Activated naive CD8-positive, alpha-beta T cell treated with anti-CD3 and anti-CD28 coated beads, Interleukin-2, amount 10 ng/mL, durations not matched to agents 7 days and 5 days (primary cell): ENCODE data around the gene BBS2. TPM values are rescaled to one million over a fixed set of nuclear protein-coding genes. Genes with fewer than 3 reads are reported as not detected.
"Not testable (repeated sequence)": the region's sequence is repeated elsewhere in the genome, so short reads cannot be mapped to it uniquely, and the experiment has no call there.

Source experiments
- ATAC-seq: fragments of 150-1000 bp; cut with Tn5 transposase; one replicate; pipeline ENCODE4 v1.10.0; 2021; ENCODE audit warnings: low read depth, moderate library complexity
- POLR2A ChIA-PET: fragments of 350-600 bp; sonication (Branson Sonifier 250); formaldehyde crosslinking; loops from one replicate; lab custom pipeline; 2021; ENCODE audit warnings: antibody characterized with exemption; lab: Charles Lee
- DNase-seq: peaks from one replicate; pipeline ENCODE4 v3.0.0; 2021
- H3K27ac Mint-ChIP-seq: one replicate; pipeline ENCODE4 v1.8.0; 2022; ENCODE audit warnings: mild to moderate bottlenecking, mixed read lengths
- H3K27me3 Mint-ChIP-seq: one replicate; pipeline ENCODE4 v1.8.0; 2022; ENCODE audit warnings: mild to moderate bottlenecking, moderate library complexity, mixed read lengths
- H3K36me3 Mint-ChIP-seq: one replicate; pipeline ENCODE4 v1.8.0; 2021; ENCODE audit warnings: mild to moderate bottlenecking, mixed read lengths
- H3K4me1 Mint-ChIP-seq: one replicate; pipeline ENCODE4 v1.8.0; 2021; ENCODE audit warnings: mixed read lengths
- H3K4me3 Mint-ChIP-seq: one replicate; pipeline ENCODE4 v1.8.0; 2022; ENCODE audit warnings: mild to moderate bottlenecking, moderate library complexity, mixed read lengths
- H3K9me3 Mint-ChIP-seq: one replicate; pipeline ENCODE4 v1.8.0; 2021; ENCODE audit warnings: mixed read lengths
- total RNA-seq, 2 experiments: library from RNA; stranded (reverse); gene quantifications; one replicate each; pipeline ENCODE4 v1.2.3, GENCODE V29; 2021

The BBS2 gene
- total RNA-seq, 2 experiments from 2014 or later: 38.2 to 41.5 TPM

GRCh38 chr16:56513091-56513490 is 6.7 kb downstream of the BBS2 start:
- Mint-ChIP-seq H3K27ac (no peak overlapping the region), H3K4me3 (no peak overlapping the region), H3K36me3 (peaks cover 6% of the 10 kb centered on the region), H3K27me3 (no peaks in the 10 kb centered on the region), H3K9me3 (no peaks in the 10 kb centered on the region), H3K4me1 (peaks cover 5% of the 10 kb centered on the region)
- no peak for DNase-seq
- POLR2A ChIA-PET: no interaction called here
- no peak for ATAC-seq

DNA sequence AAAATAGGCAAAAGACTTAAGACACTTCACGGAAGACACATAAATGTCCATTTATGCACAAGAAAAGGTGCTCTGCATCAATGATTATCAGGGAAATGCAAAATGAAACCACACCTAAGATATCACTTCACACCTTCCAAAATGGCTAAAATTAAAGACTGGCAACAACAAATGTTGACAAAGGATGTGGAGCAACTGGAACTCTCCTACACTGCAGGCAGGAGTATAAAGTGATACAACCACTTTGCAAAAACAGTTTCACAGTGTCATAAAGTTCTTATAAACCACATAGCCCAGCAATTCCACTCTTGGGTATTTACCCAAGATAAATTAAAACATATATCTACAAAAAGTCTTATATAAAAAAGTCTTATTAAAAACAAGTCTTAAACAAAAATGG is 7.8 kb downstream of the BBS2 start:
- peaks cover 5% of the 10 kb centered on the region for H3K4me1 Mint-ChIP-seq
- no peaks in the 10 kb centered on the region for H3K9me3 Mint-ChIP-seq

GRCh38 chr16:56510544-56510943 is 9.3 kb downstream of the BBS2 start:
- POLR2A ChIA-PET: no interaction called here
- H3K27me3 Mint-ChIP-seq: no peaks in the 10 kb centered on the region
- H3K4me3 Mint-ChIP-seq: no peak overlapping the region
- peaks cover 6% of the 10 kb centered on the region for H3K36me3 Mint-ChIP-seq
- ATAC-seq: no peak
- peaks cover 5% of the 10 kb centered on the region for H3K4me1 Mint-ChIP-seq
- H3K27ac Mint-ChIP-seq: no peak overlapping the region
- DNase-seq: no peak
- no peaks in the 10 kb centered on the region for H3K9me3 Mint-ChIP-seq

More for the DNA sequence above, 7.8 kb downstream of the BBS2 start:
- H3K4me3 Mint-ChIP-seq: no peak overlapping the region
- H3K27ac Mint-ChIP-seq: no peak overlapping the region
- POLR2A ChIA-PET: no interaction called here
- no peak for DNase-seq
- peaks cover 6% of the 10 kb centered on the region for H3K36me3 Mint-ChIP-seq
- H3K27me3 Mint-ChIP-seq: no peaks in the 10 kb centered on the region
- no peak for ATAC-seq

DNA sequence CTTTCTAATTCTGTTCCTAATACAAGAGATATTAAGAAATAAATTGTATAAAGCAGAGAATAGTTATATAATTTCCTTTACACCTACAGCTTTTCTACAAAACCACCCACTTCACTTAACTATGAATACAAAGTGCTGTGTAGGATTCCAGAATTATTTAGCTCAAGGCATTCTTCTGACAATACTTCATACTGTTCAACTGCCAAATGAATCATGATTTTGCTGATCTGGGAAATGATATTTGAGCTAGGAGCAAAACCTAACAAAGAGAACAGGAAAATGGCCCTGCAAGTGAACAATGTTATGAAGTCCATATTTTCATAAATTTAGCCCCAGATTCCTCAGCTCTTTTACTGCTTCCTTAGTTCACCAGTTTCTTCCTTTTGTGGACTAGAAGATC is 12.9 kb downstream of the BBS2 start:
- H3K4me1 Mint-ChIP-seq: no peaks in the 10 kb centered on the region
- no peaks in the 10 kb centered on the region for H3K9me3 Mint-ChIP-seq
- ATAC-seq (no peak), DNase-seq (no peak)
- no peaks in the 10 kb centered on the region for H3K27me3 Mint-ChIP-seq
- no peak overlapping the region for H3K4me3 Mint-ChIP-seq
- H3K36me3 Mint-ChIP-seq: peaks cover 6% of the 10 kb centered on the region
- POLR2A ChIA-PET: no interaction called here
- no peak overlapping the region for H3K27ac Mint-ChIP-seq

DNA sequence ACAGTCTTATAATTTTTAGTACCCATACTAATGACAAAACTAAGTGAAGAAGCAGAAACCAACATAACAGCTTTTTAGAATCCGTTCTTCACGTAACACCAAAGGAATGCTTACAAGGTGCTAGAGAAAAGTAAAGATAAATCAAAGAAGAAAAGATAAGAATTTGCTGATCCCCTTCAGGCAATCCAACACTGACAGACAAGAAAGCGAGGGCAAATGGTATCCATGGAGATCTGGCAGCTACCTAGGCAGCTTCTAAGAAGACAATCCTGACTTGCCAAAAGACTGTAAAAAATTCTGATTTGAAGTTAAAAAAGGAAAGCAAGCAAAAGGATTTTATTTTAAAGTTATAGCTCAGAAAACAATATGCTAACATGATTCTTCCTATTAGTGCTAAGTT is 14.6 kb downstream of the BBS2 start:
- DNase-seq: no peak
- no peak for ATAC-seq
- Mint-ChIP-seq H3K27me3 (no peaks in the 10 kb centered on the region), H3K36me3 (peaks cover 5% of the 10 kb centered on the region), H3K4me3 (no peak overlapping the region), H3K27ac (no peak overlapping the region), H3K9me3 (no peaks in the 10 kb centered on the region), H3K4me1 (no peaks in the 10 kb centered on the region)
- POLR2A ChIA-PET: interaction anchor here (0.8 kb wide), 1 partner anchor 20 kb away, joined by 3 read pairs; no protein-coding TSS in a partner anchor

GRCh38 chr16:56493815-56494214 is 26.0 kb downstream of the BBS2 start:
- ATAC-seq (no peak), DNase-seq (no peak)
- no peaks in the 10 kb centered on the region for H3K4me1 Mint-ChIP-seq
- peaks cover 3% of the 10 kb centered on the region for H3K36me3 Mint-ChIP-seq
- no peak overlapping the region for H3K27ac Mint-ChIP-seq
- H3K9me3 Mint-ChIP-seq: no peaks in the 10 kb centered on the region
- H3K27me3 Mint-ChIP-seq: no peaks in the 10 kb centered on the region
- POLR2A ChIA-PET: interaction anchor here (0.6 kb wide), 1 partner anchor 41 kb away, joined by 4 read pairs; no protein-coding TSS in a partner anchor
- H3K4me3 Mint-ChIP-seq: no peak overlapping the region

GRCh38 chr16:56493126-56493525 is 26.7 kb downstream of the BBS2 start:
- no peak overlapping the region for H3K4me3 Mint-ChIP-seq
- ATAC-seq: no peak
- H3K36me3 Mint-ChIP-seq: peaks cover 1% of the 10 kb centered on the region
- DNase-seq: no peak
- no peaks in the 10 kb centered on the region for H3K27me3 Mint-ChIP-seq
- no peak overlapping the region for H3K27ac Mint-ChIP-seq
- H3K9me3 Mint-ChIP-seq: no peaks in the 10 kb centered on the region
- H3K4me1 Mint-ChIP-seq: no peaks in the 10 kb centered on the region
- POLR2A ChIA-PET: no interaction called here

GRCh38 chr16:56491657-56492261 is 28.1 kb downstream of the BBS2 start:
- Mint-ChIP-seq H3K27ac (no peak overlapping the region), H3K4me1 (no peaks in the 10 kb centered on the region), H3K4me3 (no peak overlapping the region), H3K36me3 (peaks cover under 1% of the 10 kb centered on the region), H3K9me3 (no peaks in the 10 kb centered on the region), H3K27me3 (no peaks in the 10 kb centered on the region)
- ATAC-seq (no peak), DNase-seq (no peak)
- POLR2A ChIA-PET: interaction anchor here (0.7 kb wide), 2 partner anchors 37 to 694 kb away, joined by 3 to 4 read pairs; no protein-coding TSS in a partner anchor

DNA sequence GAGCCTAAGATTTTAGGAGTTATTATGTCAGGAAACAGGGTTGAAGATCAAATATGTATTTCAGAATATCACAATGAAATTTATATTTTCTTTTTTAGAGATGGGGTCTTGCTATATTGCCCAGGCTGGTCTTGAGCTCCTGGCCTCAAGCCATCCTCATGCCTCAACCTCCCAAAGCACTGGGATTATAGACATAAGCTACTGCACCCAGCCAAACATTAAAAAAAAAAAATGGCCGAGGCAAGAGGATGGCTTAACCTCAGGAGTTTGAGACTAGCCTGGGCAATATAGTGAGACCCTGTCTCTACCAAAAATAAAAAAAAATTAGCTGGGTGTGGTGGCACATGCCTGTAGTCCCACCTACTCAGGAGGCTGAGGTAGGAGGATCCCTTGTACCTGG is 31.0 kb downstream of the BBS2 start:
- ATAC-seq, H3K4me1 Mint-ChIP-seq, DNase-seq, H3K9me3 Mint-ChIP-seq, POLR2A ChIA-PET, H3K36me3 Mint-ChIP-seq, H3K27ac Mint-ChIP-seq, H3K4me3 Mint-ChIP-seq, H3K27me3 Mint-ChIP-seq: not testable (repeated sequence)

- DNase-seq (no peak), ATAC-seq (no peak)
- POLR2A ChIA-PET: no interaction called here
- H3K9me3 Mint-ChIP-seq: no peaks in the 10 kb centered on the region
- H3K36me3 Mint-ChIP-seq: peaks cover 4% of the 10 kb centered on the region
- H3K27ac Mint-ChIP-seq: no peak overlapping the region
- H3K4me1 Mint-ChIP-seq: no peaks in the 10 kb centered on the region
- no peak overlapping the region for H3K4me3 Mint-ChIP-seq
- no peaks in the 10 kb centered on the region for H3K27me3 Mint-ChIP-seq
These were observed 31.8 kb downstream of the BBS2 start for GRCh38 chr16:56488035-56488434.

GRCh38 chr16:56483394-56483793 is 36.4 kb downstream of the BBS2 start:
- no peaks in the 10 kb centered on the region for H3K27me3 Mint-ChIP-seq
- H3K4me1 Mint-ChIP-seq: peaks cover 3% of the 10 kb centered on the region
- H3K36me3 Mint-ChIP-seq: peaks cover 20% of the 10 kb centered on the region
- POLR2A ChIA-PET: no interaction called here
- no peak overlapping the region for H3K27ac Mint-ChIP-seq
- H3K9me3 Mint-ChIP-seq: no peaks in the 10 kb centered on the region
- ATAC-seq (no peak), DNase-seq (no peak)
- H3K4me3 Mint-ChIP-seq: no peak overlapping the region

GRCh38 chr16:56482683-56483236 is 37.1 kb downstream of the BBS2 start:
- Mint-ChIP-seq H3K27me3 (no peaks in the 10 kb centered on the region), H3K27ac (no peak overlapping the region), H3K9me3 (no peaks in the 10 kb centered on the region), H3K4me1 (peaks cover 3% of the 10 kb centered on the region), H3K36me3 (peaks cover 20% of the 10 kb centered on the region), H3K4me3 (no peak overlapping the region)
- POLR2A ChIA-PET: no interaction called here
- DNase-seq (no peak), ATAC-seq (no peak)

- Mint-ChIP-seq H3K4me3 (no peak overlapping the region), H3K27ac (no peak overlapping the region), H3K36me3 (peaks cover 28% of the 10 kb centered on the region), H3K9me3 (no peaks in the 10 kb centered on the region), H3K4me1 (peaks cover 9% of the 10 kb centered on the region), H3K27me3 (no peaks in the 10 kb centered on the region)
- DNase-seq (no peak), ATAC-seq (no peak)
- POLR2A ChIA-PET: no interaction called here
These were observed 38.2 kb downstream of the BBS2 start for GRCh38 chr16:56481468-56482122.
